HG02852 (cell line): ENCODE measurements around the gene ARSA.

Experiments
- ATAC-seq: cut with Tn5 transposase; IDR thresholded peaks from one replicate; pipeline ENCODE4 v1.9.1; 2021; ENCODE audit warnings: mild to moderate bottlenecking, moderate library complexity; ENCODE audit not compliant: unreplicated experiment

ARSA gene

GRCh38 chr22:50606165-50606945 lies 21.6 kb downstream of the ARSA start:
- no peak for ATAC-seq

- ATAC-seq: no peak
These were observed 22.3 kb downstream of the ARSA start for GRCh38 chr22:50605613-50606074.

- no peak for ATAC-seq
These were observed 22.8 kb downstream of the ARSA start for GRCh38 chr22:50605002-50605612.

GRCh38 chr22:50604256-50605001 lies 23.5 kb downstream of the ARSA start:
- ATAC-seq: no peak

GRCh38 chr22:50603511-50604255 lies 24.3 kb downstream of the ARSA start:
- no peak for ATAC-seq

GRCh38 chr22:50602338-50602700 lies 25.6 kb downstream of the ARSA start:
- no peak for ATAC-seq

GRCh38 chr22:50601669-50602337 lies 26.1 kb downstream of the ARSA start:
- ATAC-seq: no peak

- no peak for ATAC-seq
These were observed 26.8 kb downstream of the ARSA start for GRCh38 chr22:50600967-50601668.

GRCh38 chr22:50600538-50600937 lies 27.4 kb downstream of the ARSA start, which contains the start of gene MAPK8IP2:
TSS of gene MAPK8IP2 (plus strand) at chr22:50600793. CDS start at chr22:50600819, 26 bp downstream.
- ATAC-seq: no peak

GRCh38 chr22:50599816-50600455 lies 28.0 kb downstream of the ARSA start:
- no peak for ATAC-seq

- no peak for ATAC-seq
These were observed 30.9 kb downstream of the ARSA start for GRCh38 chr22:50597097-50597496.

- no peak for ATAC-seq
These were observed 32.8 kb downstream of the ARSA start for GRCh38 chr22:50595189-50595588.

GRCh38 chr22:50587407-50587806 lies 40.5 kb downstream of the ARSA start:
- no peak for ATAC-seq

GRCh38 chr22:50586416-50586815 lies 41.5 kb downstream of the ARSA start:
- ATAC-seq: no peak

- no peak for ATAC-seq
These were observed 42.2 kb downstream of the ARSA start for GRCh38 chr22:50585781-50586180.

GRCh38 chr22:50585238-50585637 lies 42.7 kb downstream of the ARSA start:
- ATAC-seq: no peak

- ATAC-seq: no peak
These were observed 43.6 kb downstream of the ARSA start for GRCh38 chr22:50584106-50585096.

- peak; percentile 23 for ATAC-seq
These were observed 44.6 kb downstream of the ARSA start for GRCh38 chr22:50583294-50583861.
